Putamen (tissue), 1 donor: ENCODE measurements around the gene TMEM263.
"Not testable (repeated sequence)": the region's sequence is repeated elsewhere in the genome, so short reads cannot be mapped to it uniquely, and the experiment has no call there.

Experiments
- DNase-seq: peaks from one replicate; pipeline ENCODE4 v3.0.0-alpha.2; 2016; ENCODE audit warnings: low spot score

TMEM263 gene

DNA sequence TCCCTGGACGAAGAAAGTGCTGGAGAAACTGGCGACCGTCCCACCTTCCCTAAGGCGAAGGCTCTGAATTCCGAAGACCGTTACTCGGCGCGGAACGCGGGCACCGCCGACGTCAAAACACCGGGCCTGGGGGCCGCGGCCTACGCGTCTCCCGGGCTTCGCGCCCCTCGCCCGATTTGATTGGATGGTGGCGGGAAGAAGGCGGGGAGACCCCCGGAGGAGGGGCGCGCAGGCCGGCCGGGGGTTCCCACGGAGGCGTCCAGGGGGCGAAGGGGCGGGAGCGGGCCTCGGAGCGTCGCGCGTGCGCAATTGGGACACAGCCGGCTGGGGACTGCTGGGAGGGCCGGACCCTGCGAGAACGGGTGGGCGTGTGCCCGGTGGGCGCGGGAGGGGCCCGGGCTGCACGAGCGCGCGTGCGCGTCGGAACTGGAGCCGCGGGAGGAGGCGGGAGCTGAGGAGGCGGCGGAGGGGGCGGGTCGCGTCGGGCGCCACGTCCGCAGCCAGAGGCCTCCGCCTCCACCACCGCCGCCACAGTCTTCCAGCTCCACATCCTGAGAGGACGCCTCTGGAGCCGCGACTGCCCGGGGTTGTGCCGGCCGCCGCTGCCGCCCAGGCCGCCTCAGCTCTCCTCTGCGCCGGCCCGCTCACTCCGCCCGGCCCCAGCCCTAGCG lies at the start of gene TMEM263:
Gene TMEM263 (plus strand): TSS at position 531 of the 671 bp plus-strand sequence. CDS start 11,210 bp downstream, outside the sequence.
- DNase-seq: peak; percentile 92

DNA sequence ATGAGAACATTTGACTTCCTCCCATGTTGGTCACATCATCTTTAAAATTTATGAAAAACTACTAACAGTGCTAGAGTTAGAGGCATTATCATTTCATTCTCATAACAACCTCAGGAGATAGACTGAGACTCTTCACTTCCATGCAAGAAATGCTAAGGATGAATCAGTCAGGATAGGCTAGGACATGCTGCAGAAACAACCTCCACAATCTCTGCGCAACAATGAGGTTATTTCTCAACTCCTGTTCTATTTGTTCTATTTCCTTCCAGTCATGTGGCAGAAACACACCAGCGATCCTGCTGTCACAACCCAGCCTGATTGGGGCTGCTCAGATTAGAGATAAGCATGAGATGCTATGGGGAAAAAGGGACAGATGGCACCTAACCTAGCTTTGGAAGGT lies 49.0 kb upstream of the TMEM263 start:
- DNase-seq: no peak

GRCh38 chr12:106907411-106907810 lies 48.3 kb upstream of the TMEM263 start:
- no peak for DNase-seq

GRCh38 chr12:106907846-106908245 lies 47.9 kb upstream of the TMEM263 start:
- no peak for DNase-seq

DNA sequence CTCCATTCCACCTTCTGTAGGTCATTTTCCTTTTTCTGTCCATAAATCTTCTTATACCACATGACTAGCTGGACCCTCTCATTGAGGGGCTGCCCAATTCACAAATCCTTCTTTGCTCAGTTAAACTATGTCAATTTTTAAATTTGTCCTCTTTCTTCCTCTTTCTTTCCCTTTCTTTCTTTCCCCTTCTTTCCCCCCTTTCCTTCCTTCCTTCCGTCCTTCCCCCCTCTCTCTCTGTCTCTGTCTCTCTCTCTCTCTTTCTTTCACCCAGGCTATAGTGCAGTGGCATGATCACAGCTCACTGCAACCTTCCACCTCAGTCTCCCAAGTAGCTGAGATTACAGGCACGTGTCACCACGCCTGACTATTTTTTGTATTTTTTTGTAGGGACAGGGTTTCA lies 47.1 kb upstream of the TMEM263 start:
- no peak for DNase-seq

DNA sequence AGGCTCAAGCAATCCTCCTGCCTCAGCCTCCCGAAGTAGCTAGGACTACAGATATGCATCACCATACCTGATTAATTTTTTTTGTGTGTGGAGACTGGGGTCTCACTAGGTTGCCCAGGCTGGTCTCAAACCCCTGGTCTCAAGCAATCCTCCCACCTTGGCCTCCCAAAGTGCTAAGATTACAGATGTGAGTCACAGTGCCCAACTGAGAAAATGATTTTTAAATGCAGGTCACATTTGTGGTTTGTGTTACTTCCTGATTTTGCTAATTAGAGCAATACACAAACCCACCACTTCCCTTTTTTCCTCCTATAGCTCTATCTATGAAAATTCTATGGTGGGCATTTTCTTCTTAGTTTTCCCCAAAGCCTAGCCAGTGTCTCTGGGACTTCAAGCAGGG lies 45.5 kb upstream of the TMEM263 start:
- no peak for DNase-seq

- DNase-seq: no peak
Measured at GRCh38 chr12:106911581-106911980, 44.1 kb upstream of the TMEM263 start.

GRCh38 chr12:106913456-106913855 lies 42.3 kb upstream of the TMEM263 start:
- no peak for DNase-seq

DNA sequence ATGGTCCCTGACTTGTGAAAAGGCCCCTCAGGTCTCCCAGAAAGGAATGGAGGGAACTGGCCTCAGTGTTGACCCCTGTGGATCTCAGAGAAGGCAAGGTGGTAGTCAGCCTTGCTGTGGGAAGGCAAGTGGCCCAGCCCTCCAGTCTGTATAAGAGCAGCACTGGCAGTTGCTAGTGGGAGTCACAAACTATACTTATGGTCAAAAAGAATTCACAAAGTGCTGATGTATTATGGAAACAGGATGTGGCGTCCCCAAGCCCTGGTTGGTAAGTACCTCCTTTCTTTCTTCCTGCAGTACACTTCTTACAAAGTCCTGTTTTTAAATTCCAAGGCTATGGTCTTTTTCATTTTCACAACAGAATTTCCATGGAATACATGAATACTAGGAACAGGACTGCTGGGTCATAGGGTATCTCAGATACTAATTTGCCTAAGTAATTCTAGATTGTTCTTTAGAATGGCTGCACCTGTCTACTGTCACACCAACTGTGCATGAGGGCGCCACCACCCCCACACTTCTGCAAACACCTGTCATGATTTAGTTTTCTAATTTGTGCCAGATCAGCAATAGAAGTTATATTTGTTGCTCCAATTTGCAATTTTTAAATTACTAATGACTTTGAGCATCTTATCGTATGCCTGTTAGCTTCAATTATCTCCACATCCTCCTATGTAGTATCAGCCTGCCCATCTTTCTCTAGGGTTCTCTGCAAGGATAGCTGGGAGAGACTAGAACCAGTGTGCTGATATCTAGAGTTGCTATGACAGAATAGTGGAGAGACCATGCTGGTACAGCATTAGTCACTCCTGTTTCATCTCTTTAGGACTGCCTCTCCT lies 40.7 kb upstream of the TMEM263 start:
- DNase-seq: no peak

DNA sequence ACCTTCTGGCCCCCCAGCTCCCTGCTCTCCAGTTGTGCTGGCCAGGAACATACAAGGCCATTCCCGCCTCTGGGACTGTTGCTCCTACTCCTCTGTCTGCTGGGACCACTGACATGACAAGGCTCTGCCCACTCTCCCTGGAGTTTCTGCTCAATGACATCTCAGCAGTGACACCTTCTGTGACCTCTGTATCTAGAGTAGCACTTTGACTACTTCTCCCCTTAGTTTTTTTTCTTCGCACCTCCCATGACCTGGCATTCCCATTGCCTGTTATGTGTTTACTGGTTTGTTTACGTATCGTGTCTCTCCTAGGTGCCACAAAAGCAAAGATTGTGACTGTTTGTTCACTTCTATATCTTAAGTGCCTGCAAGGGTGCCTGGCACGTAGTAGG lies 40.1 kb upstream of the TMEM263 start:
- DNase-seq: no peak

- DNase-seq: no peak
Measured at GRCh38 chr12:106917503-106917902, 38.2 kb upstream of the TMEM263 start.

DNA sequence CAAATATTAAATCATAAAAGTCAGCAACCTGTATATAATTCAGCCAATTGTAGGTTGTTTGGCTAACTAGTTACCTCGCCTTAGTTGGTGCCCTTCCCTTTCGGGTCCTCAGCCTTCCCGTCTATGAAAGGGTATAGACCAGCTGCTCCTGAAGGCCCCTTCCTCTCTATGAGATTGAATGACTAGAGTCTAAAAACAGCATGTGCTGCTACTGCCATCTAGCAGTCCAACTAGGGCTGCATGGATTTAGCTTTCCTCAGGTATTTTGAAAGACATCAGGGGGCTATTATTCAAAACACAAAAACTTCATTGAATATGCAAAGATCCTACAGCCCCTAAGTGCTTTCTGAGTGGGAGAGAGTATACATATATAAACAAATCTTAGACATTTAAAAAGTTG lies 37.0 kb upstream of the TMEM263 start:
- DNase-seq: no peak

- peak; percentile 32 for DNase-seq
Measured at GRCh38 chr12:106919910-106920544, 35.7 kb upstream of the TMEM263 start.

- DNase-seq: not testable (repeated sequence)
Measured at GRCh38 chr12:106921976-106922375, 33.7 kb upstream of the TMEM263 start.

- not testable (repeated sequence) for DNase-seq
Measured at GRCh38 chr12:106923594-106923993, 32.1 kb upstream of the TMEM263 start.

DNA sequence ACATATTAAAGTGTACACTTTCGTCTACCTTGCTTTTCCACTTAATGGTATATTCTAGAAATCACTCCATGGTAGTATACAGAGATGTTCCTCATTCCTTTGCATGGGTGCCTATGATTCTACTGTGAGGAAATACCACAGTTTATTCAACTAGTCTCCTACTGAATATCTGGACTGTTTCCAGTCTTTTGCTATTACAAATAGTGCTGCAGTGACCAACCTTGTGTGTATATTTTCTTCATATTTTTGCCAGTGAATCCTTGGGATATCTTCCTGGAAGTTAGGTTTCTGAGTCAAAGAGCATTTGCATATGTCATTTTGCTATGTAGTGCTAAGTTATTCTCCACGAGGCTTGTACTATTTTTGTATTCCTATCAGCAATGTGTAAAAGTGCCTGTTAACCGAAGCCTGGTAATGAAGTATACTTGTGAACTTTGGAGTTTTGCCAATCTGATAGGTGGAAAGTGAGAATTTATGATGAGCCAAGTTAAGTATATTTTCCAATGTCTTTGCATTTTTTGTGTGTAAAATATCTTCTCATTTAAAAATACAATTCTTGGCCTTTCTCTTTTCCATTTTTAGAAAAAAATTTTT lies 31.3 kb upstream of the TMEM263 start:
- DNase-seq: no peak

DNA sequence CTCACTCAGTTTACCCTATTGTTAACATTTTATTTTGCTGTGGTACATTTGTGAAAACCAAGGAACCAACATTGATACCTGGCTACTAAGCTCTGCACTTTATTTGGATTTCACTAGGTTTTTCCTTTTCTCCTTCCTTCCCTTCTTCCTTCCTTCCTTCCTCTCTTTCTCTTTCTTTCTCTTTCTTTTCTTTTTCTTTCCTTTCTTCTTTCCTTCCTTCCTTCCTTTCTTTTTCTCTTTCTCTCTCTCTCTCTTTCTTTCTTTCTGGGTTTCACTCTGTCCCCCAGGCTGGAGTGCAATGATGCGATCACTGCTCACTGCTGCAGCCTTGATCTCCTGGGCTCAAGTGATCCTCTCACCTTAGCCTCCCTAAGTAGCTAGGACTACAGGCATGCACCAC lies 29.1 kb upstream of the TMEM263 start:
- DNase-seq: no peak

- no peak for DNase-seq
Measured at GRCh38 chr12:106934277-106934676, 21.4 kb upstream of the TMEM263 start.

- DNase-seq: no peak
Measured at GRCh38 chr12:106941481-106942156, 14.1 kb upstream of the TMEM263 start.

DNA sequence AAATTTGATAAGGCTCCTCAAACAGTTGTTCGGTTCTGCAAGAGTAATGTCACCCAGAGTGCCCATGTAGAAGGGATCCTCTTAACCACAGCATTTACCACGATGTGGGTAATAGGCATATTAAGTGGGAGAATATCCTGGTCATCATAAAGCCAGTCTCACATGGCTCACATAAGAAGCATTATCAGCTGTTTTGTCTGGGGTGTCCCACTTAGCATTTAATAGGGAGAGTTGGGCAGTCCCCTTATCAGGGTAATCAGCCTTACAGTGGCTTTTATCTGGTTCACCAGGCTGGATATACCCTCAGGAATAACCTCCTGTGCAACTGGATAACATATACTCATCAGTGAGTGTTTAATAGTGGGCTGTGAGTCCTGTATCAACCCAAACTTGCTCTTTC lies 12.9 kb upstream of the TMEM263 start:
- DNase-seq: no peak

- DNase-seq: no peak
Measured at GRCh38 chr12:106945261-106945851, 10.4 kb upstream of the TMEM263 start.

GRCh38 chr12:106947461-106947860 lies 8.2 kb upstream of the TMEM263 start:
- no peak for DNase-seq
